Gastroesophageal sphincter (tissue), 4 donors: ENCODE data around the gene TMEM135. TPM values are rescaled to one million over a fixed set of nuclear protein-coding genes. Genes with fewer than 3 reads are reported as not detected.

Experiments
- ATAC-seq: fragments of 150-250 bp; one replicate; pipeline ENCODE4 v1.9.1; 2016; ENCODE audit warnings: mild to moderate bottlenecking, moderate library complexity
- H3K27ac ChIP-seq, 4 donors: fragments of 200-600 bp; sonication (generic) in 3 of 4; 1 replicate in 3 of 4; 2 replicates in 1 of 4; pipeline ENCODE4 v1.5.1; 2016 to 2019
- H3K27me3 ChIP-seq: fragments of 200-600 bp; sonication (generic); one replicate; pipeline ENCODE4 v1.5.1; 2019
- H3K36me3 ChIP-seq, 2 donors: fragments of 200-600 bp; sonication (generic); one replicate each; pipeline ENCODE4 v1.5.1; 2019; ENCODE audit warnings: control low read depth in 1 of 2
- H3K4me1 ChIP-seq, 3 donors: fragments of 200-600 bp; sonication (generic); 1 replicate in 2 of 3; 2 replicates in 1 of 3; pipeline ENCODE4 v1.5.1; 2016 to 2019; ENCODE audit warnings: control low read depth in 2 of 3
- H3K4me3 ChIP-seq, 2 donors: fragments of 200-600 bp; sonication (generic); one replicate each; pipeline ENCODE4 v1.5.1; 2019; ENCODE audit warnings: mild to moderate bottlenecking in 1 of 2, moderate library complexity in 1 of 2
- H3K9me3 ChIP-seq, 3 donors: fragments of 200-600 bp; sonication (generic); one replicate each; pipeline ENCODE4 v1.5.1; 2017 to 2019; ENCODE audit warnings: control low read depth in 2 of 3
- CTCF ChIP-seq, 4 experiments: fragments of 200-600 bp in 2 of 4; fragments of 450-650 bp in 2 of 4; sonication (generic) in 1 of 4; IDR thresholded peaks; one replicate each; pipeline ENCODE4 v1.5.1; 2017 to 2019; ENCODE audit warnings: antibody characterized with exemption in 4 of 4, mild to moderate bottlenecking in 2 of 4, moderate library complexity in 2 of 4
- EP300 ChIP-seq: sonication (generic); formaldehyde crosslinking; IDR thresholded peaks from one replicate; pipeline ENCODE4 v1.6.1; 2017; ENCODE audit warnings: antibody characterized with exemption, mild to moderate bottlenecking
- POLR2A ChIP-seq, 2 donors: fragments of 450-650 bp; IDR thresholded peaks; one replicate each; pipeline ENCODE4 v1.6.1; 2017; ENCODE audit warnings: antibody characterized with exemption in 2 of 2, mild to moderate bottlenecking in 2 of 2, moderate library complexity in 1 of 2
- POLR2AphosphoS5 ChIP-seq: sonication (generic); formaldehyde crosslinking; IDR thresholded peaks from one replicate; pipeline ENCODE4 v1.6.1; 2017; ENCODE audit warnings: antibody characterized with exemption
- WGBS, 2 donors: methylation state at CpG; one replicate each; pipeline ENCODE4 v1.1.5; 2018; ENCODE audit warnings: low coverage in 1 of 2; 5-methylcytosine and 5-hydroxymethylcytosine counted together
- total RNA-seq, 4 donors: library from RNA; depleted of rRNA; stranded (reverse); fragments of >200 nt; gene quantifications; one replicate each; pipeline ENCODE4 v1.1.0, GENCODE V29; 2016

TMEM135 gene
- total RNA-seq, 4 donors from 2014 or later: 9.6 to 25.7 (median 17.0) TPM

GRCh38 chr11:87228820-87229219 is 191.1 kb downstream of the TMEM135 start:
- ATAC-seq: no peak
- 31 to 72% methylated on average over 2 of the region's 2 CpGs for WGBS, 2 donors
- Histone ChIP-seq H3K27me3 (no peaks in the 10 kb centered on the region), H3K4me1 (peaks cover 0 to 11% (median 0%) of the 10 kb centered on the region in 3 donors), H3K27ac (no peak overlapping the region), H3K4me3 (no peak overlapping the region), H3K36me3 (no peaks in the 10 kb centered on the region), H3K9me3 (peaks cover 0 to 12% (median 0%) of the 10 kb centered on the region in 3 donors)
- no peak for TF ChIP-seq POLR2A (IDR thresholded peaks at IDR 0.05)
- TF ChIP-seq EP300: no peak
- TF ChIP-seq POLR2AphosphoS5: no peak
- TF ChIP-seq CTCF (IDR thresholded peaks at IDR 0.05): no peak

- TF ChIP-seq EP300 (no peak), POLR2AphosphoS5 (no peak), CTCF (IDR thresholded peaks at IDR 0.05) (no peak), POLR2A (IDR thresholded peaks at IDR 0.05) (no peak)
- H3K4me1 ChIP-seq: no peaks in the 10 kb centered on the region
- H3K27me3 ChIP-seq: no peaks in the 10 kb centered on the region
- no peaks in the 10 kb centered on the region for H3K36me3 ChIP-seq
- peaks cover 0 to 12% (median 0%) of the 10 kb centered on the region in 3 donors for H3K9me3 ChIP-seq
- no peak for ATAC-seq
- no peak overlapping the region for H3K27ac ChIP-seq
- WGBS, 2 donors: 90 to 100% methylated on average over 1 to 2 of the region's 2 CpGs
- H3K4me3 ChIP-seq: no peak overlapping the region
Observed at GRCh38 chr11:87230995-87231394, 193.3 kb downstream of the TMEM135 start.

GRCh38 chr11:87232320-87232719 is 194.6 kb downstream of the TMEM135 start:
- 88 to 95% methylated on average over 1 of the region's 1 CpG for WGBS, 2 donors
- TF ChIP-seq EP300 (no peak), POLR2AphosphoS5 (no peak), CTCF (IDR thresholded peaks at IDR 0.05) (no peak), POLR2A (IDR thresholded peaks at IDR 0.05) (no peak)
- Histone ChIP-seq H3K27me3 (no peaks in the 10 kb centered on the region), H3K4me1 (peaks cover 0 to 5% (median 0%) of the 10 kb centered on the region in 3 donors), H3K4me3 (no peak overlapping the region), H3K9me3 (peaks cover 0 to 12% (median 0%) of the 10 kb centered on the region in 3 donors), H3K36me3 (no peaks in the 10 kb centered on the region), H3K27ac (no peak overlapping the region)
- ATAC-seq: no peak

- Histone ChIP-seq H3K4me3 (no peak overlapping the region), H3K36me3 (no peaks in the 10 kb centered on the region), H3K27ac (no peak overlapping the region), H3K27me3 (no peaks in the 10 kb centered on the region), H3K9me3 (peaks cover 0 to 12% (median 0%) of the 10 kb centered on the region in 3 donors), H3K4me1 (peaks cover 0 to 17% (median 0%) of the 10 kb centered on the region in 3 donors)
- no peak for TF ChIP-seq POLR2A (IDR thresholded peaks at IDR 0.05)
- no peak for TF ChIP-seq POLR2AphosphoS5
- TF ChIP-seq EP300: no peak
- no peak for TF ChIP-seq CTCF (IDR thresholded peaks at IDR 0.05)
- 90 to 100% methylated on average over 1 of the region's 1 CpG for WGBS, 2 donors
- ATAC-seq: no peak
Observed at GRCh38 chr11:87235366-87235765, 197.6 kb downstream of the TMEM135 start.

GRCh38 chr11:87236368-87236767 is 198.6 kb downstream of the TMEM135 start:
- Histone ChIP-seq H3K9me3 (peaks cover 0 to 12% (median 0%) of the 10 kb centered on the region in 3 donors), H3K4me3 (no peak overlapping the region), H3K27ac (no peak overlapping the region), H3K27me3 (no peaks in the 10 kb centered on the region), H3K36me3 (no peaks in the 10 kb centered on the region), H3K4me1 (peaks cover 0 to 17% (median 0%) of the 10 kb centered on the region in 3 donors)
- WGBS, 2 donors: 31 to 60% methylated on average over 1 to 2 of the region's 2 CpGs
- no peak for ATAC-seq
- TF ChIP-seq POLR2AphosphoS5 (no peak), CTCF (IDR thresholded peaks at IDR 0.05) (no peak), POLR2A (IDR thresholded peaks at IDR 0.05) (no peak), EP300 (no peak)
